GM12892 (cell line): ENCODE measurements around the gene CXXC4.

Source experiments
- POLR2A ChIP-seq: IDR thresholded peaks from 2 replicates; pipeline ENCODE4 v1.6.1; 2011; ENCODE audit warnings: low read depth, low read length, control low read depth
- TAF1 ChIP-seq: IDR thresholded peaks from 2 replicates; pipeline ENCODE4 v1.6.1; 2011; ENCODE audit warnings: low read depth, mild to moderate bottlenecking, control low read depth, low read length, borderline replicate concordance

DNA sequence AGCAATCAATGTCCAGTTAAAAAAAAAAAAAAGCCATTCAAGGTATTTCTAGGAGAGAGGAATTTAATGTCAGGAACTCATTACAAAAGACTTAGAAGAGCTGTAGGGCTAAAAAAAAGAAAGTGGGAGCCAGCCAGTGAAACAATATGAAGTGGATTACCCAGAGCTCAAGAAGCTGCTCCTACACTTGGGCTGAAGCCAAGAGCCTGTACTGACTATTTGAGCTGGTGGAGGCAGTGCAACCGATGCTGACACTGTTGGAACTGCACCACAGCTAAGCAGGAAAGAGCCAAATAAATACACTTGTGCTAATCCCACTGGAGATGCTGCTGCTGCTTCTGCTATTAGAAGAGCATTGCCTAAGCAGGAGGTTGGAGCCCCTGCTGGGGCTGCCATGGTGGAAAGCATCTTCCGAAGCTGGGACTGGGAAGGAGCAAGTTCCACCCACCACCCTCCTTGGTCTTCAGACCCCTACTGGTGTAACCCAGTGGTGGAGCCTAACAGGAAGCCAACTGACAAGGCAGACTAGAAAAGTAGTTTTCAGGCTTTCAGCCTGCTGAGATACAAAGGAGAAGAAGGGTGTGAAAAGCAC lies 65.4 kb downstream of the CXXC4 start:
- no peak for TF ChIP-seq POLR2A
- TF ChIP-seq TAF1 = no peak
